MG63 (cell line): ENCODE data around the gene DGKG. TPM values are rescaled to one million over a fixed set of nuclear protein-coding genes. Genes with fewer than 3 reads are reported as not detected.

Experiments used
- DNase-seq: peaks from one replicate; pipeline ENCODE4 v3.0.0-alpha.2; 2020
- H3K27me3 ChIP-seq: fragments of 250-450 bp; sonication (Bioruptor Pico); 2 replicates; pipeline ENCODE4 v1.5.1; 2020; ENCODE audit warnings: mild to moderate bottlenecking, moderate library complexity
- H3K36me3 ChIP-seq: fragments of 250-450 bp; sonication (Bioruptor Pico); 2 replicates; pipeline ENCODE4 v1.5.1; 2020; ENCODE audit warnings: mild to moderate bottlenecking, moderate library complexity
- H3K4me3 ChIP-seq: fragments of 250-450 bp; sonication (Bioruptor Pico); 2 replicates; pipeline ENCODE4 v1.5.1; 2020; ENCODE audit warnings: mild to moderate bottlenecking, moderate library complexity
- H3K9me3 ChIP-seq: fragments of 250-450 bp; sonication (Bioruptor Pico); 2 replicates; pipeline ENCODE4 v1.5.1; 2020; ENCODE audit warnings: mild to moderate bottlenecking, moderate library complexity
- total RNA-seq: library from RNA; depleted of rRNA; stranded (reverse); fragments of >200 nt; shearing (Covaris generic); gene quantifications from 2 replicates; pipeline ENCODE4 v1.2.3, GENCODE V29; 2014; ENCODE audit warnings: low replicate concordance

Gene DGKG
- total RNA-seq, 1 experiment from 2014 or later, result 2.6 TPM

- DNase-seq, result no peak
- no peaks in the 10 kb centered on the region for H3K36me3 ChIP-seq
- H3K9me3 ChIP-seq, result no peaks in the 10 kb centered on the region
- H3K4me3 ChIP-seq, result no peak overlapping the region
- H3K27me3 ChIP-seq, result no peaks in the 10 kb centered on the region
Observed at GRCh38 chr3:186166491-186167288, 195.3 kb downstream of the DGKG start.

GRCh38 chr3:186166036-186166435, 196.0 kb downstream of the DGKG start:
- no peak overlapping the region for H3K4me3 ChIP-seq
- H3K27me3 ChIP-seq, result no peaks in the 10 kb centered on the region
- DNase-seq, result no peak
- H3K36me3 ChIP-seq, result no peaks in the 10 kb centered on the region
- H3K9me3 ChIP-seq, result no peaks in the 10 kb centered on the region

- Histone ChIP-seq H3K36me3 (no peaks in the 10 kb centered on the region), H3K27me3 (no peaks in the 10 kb centered on the region), H3K9me3 (no peaks in the 10 kb centered on the region), H3K4me3 (no peak overlapping the region)
- no peak for DNase-seq
Observed at GRCh38 chr3:186165331-186165730, 196.7 kb downstream of the DGKG start.

- Histone ChIP-seq H3K9me3 (no peaks in the 10 kb centered on the region), H3K36me3 (no peaks in the 10 kb centered on the region), H3K4me3 (no peak overlapping the region), H3K27me3 (no peaks in the 10 kb centered on the region)
- no peak for DNase-seq
Observed at GRCh38 chr3:186164696-186165095, 197.3 kb downstream of the DGKG start.

- DNase-seq, result no peak
- Histone ChIP-seq H3K36me3 (no peaks in the 10 kb centered on the region), H3K4me3 (no peak overlapping the region), H3K27me3 (no peaks in the 10 kb centered on the region), H3K9me3 (no peaks in the 10 kb centered on the region)
Observed at GRCh38 chr3:186162221-186162620, 199.8 kb downstream of the DGKG start.

GRCh38 chr3:186160691-186161243, 201.3 kb downstream of the DGKG start:
- no peak for DNase-seq
- H3K36me3 ChIP-seq, result no peaks in the 10 kb centered on the region
- H3K4me3 ChIP-seq, result no peak overlapping the region
- no peaks in the 10 kb centered on the region for H3K9me3 ChIP-seq
- H3K27me3 ChIP-seq, result no peaks in the 10 kb centered on the region

GRCh38 chr3:186154641-186155040, 207.4 kb downstream of the DGKG start:
- no peak for DNase-seq
- Histone ChIP-seq H3K4me3 (no peak overlapping the region), H3K36me3 (no peaks in the 10 kb centered on the region), H3K9me3 (no peaks in the 10 kb centered on the region), H3K27me3 (no peaks in the 10 kb centered on the region)

GRCh38 chr3:186152889-186153292, 209.1 kb downstream of the DGKG start:
- no peak for DNase-seq
- H3K9me3 ChIP-seq, result no peaks in the 10 kb centered on the region
- no peaks in the 10 kb centered on the region for H3K36me3 ChIP-seq
- no peaks in the 10 kb centered on the region for H3K27me3 ChIP-seq
- no peak overlapping the region for H3K4me3 ChIP-seq

- DNase-seq, result no peak
- Histone ChIP-seq H3K27me3 (no peaks in the 10 kb centered on the region), H3K4me3 (no peak overlapping the region), H3K9me3 (no peaks in the 10 kb centered on the region), H3K36me3 (no peaks in the 10 kb centered on the region)
Observed at GRCh38 chr3:186152361-186152798, 209.7 kb downstream of the DGKG start.

GRCh38 chr3:186151077-186151971, 210.7 kb downstream of the DGKG start:
- Histone ChIP-seq H3K27me3 (no peaks in the 10 kb centered on the region), H3K9me3 (no peaks in the 10 kb centered on the region), H3K36me3 (no peaks in the 10 kb centered on the region), H3K4me3 (no peak overlapping the region)
- no peak for DNase-seq

- DNase-seq, result no peak
- H3K4me3 ChIP-seq, result no peak overlapping the region
- H3K36me3 ChIP-seq, result no peaks in the 10 kb centered on the region
- no peaks in the 10 kb centered on the region for H3K9me3 ChIP-seq
- H3K27me3 ChIP-seq, result no peaks in the 10 kb centered on the region
Observed at GRCh38 chr3:186150041-186150830, 211.8 kb downstream of the DGKG start.

- Histone ChIP-seq H3K27me3 (no peaks in the 10 kb centered on the region), H3K4me3 (no peak overlapping the region), H3K36me3 (no peaks in the 10 kb centered on the region), H3K9me3 (no peaks in the 10 kb centered on the region)
- DNase-seq, result no peak
Observed at GRCh38 chr3:186149319-186149960, 212.6 kb downstream of the DGKG start.

- Histone ChIP-seq H3K36me3 (no peaks in the 10 kb centered on the region), H3K4me3 (no peak overlapping the region), H3K27me3 (0 out of 2 replicates have a peak, but pooled peaks cover 2% of the 10 kb centered on the region), H3K9me3 (no peaks in the 10 kb centered on the region)
- no peak for DNase-seq
Observed at GRCh38 chr3:186144257-186144656, 217.8 kb downstream of the DGKG start.

GRCh38 chr3:186143250-186143649, 218.8 kb downstream of the DGKG start:
- no peak for DNase-seq

GRCh38 chr3:186142393-186142932, 219.6 kb downstream of the DGKG start:
- Histone ChIP-seq H3K36me3 (no peaks in the 10 kb centered on the region), H3K9me3 (no peaks in the 10 kb centered on the region), H3K4me3 (no peak overlapping the region), H3K27me3 (0 out of 2 replicates have a peak, but pooled peaks cover 2% of the 10 kb centered on the region)
- no peak for DNase-seq

More at GRCh38 chr3:186143250-186143649, 218.8 kb downstream of the DGKG start:
- Histone ChIP-seq H3K9me3 (no peaks in the 10 kb centered on the region), H3K27me3 (0 out of 2 replicates have a peak, but pooled peaks cover 2% of the 10 kb centered on the region), H3K4me3 (no peak overlapping the region), H3K36me3 (no peaks in the 10 kb centered on the region)

- no peak for DNase-seq
- Histone ChIP-seq H3K9me3 (no peaks in the 10 kb centered on the region), H3K27me3 (0 out of 2 replicates have a peak, but pooled peaks cover 2% of the 10 kb centered on the region), H3K36me3 (no peaks in the 10 kb centered on the region), H3K4me3 (no peak overlapping the region)
Observed at GRCh38 chr3:186141790-186142189, 220.2 kb downstream of the DGKG start.
